CD4-positive, alpha-beta T cell (primary cell): Measurements from ENCODE around the gene TRRAP. TPM values are rescaled to one million over a fixed set of nuclear protein-coding genes. Genes with fewer than 3 reads are reported as not detected.
A peak's percentile ranks its signal among the peaks of the same experiment; 100 is the strongest.

Experiments used
- ATAC-seq: fragments of 200-7000 bp; cut with Tn5 transposase; one replicate; pipeline ENCODE4 v1.10.0; 2022; ENCODE audit warnings: mild to moderate bottlenecking; ENCODE audit not compliant: poor library complexity
- CTCF ChIA-PET: fragments of 350-600 bp; sonication (Branson Sonifier 250); formaldehyde crosslinking; loops from one replicate; lab custom pipeline; 2021; ENCODE audit warnings: antibody characterized with exemption, inconsistent platforms; lab: Charles Lee
- POLR2A ChIA-PET: fragments of 350-600 bp; sonication (Branson Sonifier 250); formaldehyde crosslinking; loops from one replicate; lab custom pipeline; 2021; ENCODE audit warnings: antibody characterized with exemption, inconsistent platforms; lab: Charles Lee
- DNase-seq, 14 experiments: peaks; one replicate each; pipeline ENCODE4 v3.0.0-alpha.2; 2013 to 2020; ENCODE audit warnings: mixed read lengths in 2 of 14
- H3K27ac ChIP-seq, 2 donors: one replicate each; pipeline versions ENCODE4 v1.5.1 to v1.7.0; 2013; ENCODE audit warnings: low read length in 2 of 2, low read depth in 1 of 2, mild to moderate bottlenecking in 1 of 2
- H3K27me3 ChIP-seq, 2 experiments: 1 replicate in 1 of 2; 2 replicates in 1 of 2; pipeline versions ENCODE4 v1.6.1 to v1.7.0; 2013; ENCODE audit warnings: low read length in 2 of 2, control low read depth in 1 of 2, mild to moderate bottlenecking in 1 of 2, moderate library complexity in 1 of 2; ENCODE audit not compliant: insufficient read depth in 2 of 2, control insufficient read depth in 1 of 2
- H3K36me3 ChIP-seq: one replicate; pipeline ENCODE4 v1.6.1; 2013; ENCODE audit warnings: low read length, control low read depth; ENCODE audit not compliant: insufficient read depth
- H3K4me1 ChIP-seq: one replicate; pipeline ENCODE4 v1.6.1; 2013; ENCODE audit warnings: low read length, control low read depth; ENCODE audit not compliant: insufficient read depth
- H3K4me3 ChIP-seq: one replicate; pipeline ENCODE4 v1.5.1; 2013; ENCODE audit warnings: mild to moderate bottlenecking, low read length, moderate library complexity
- H3K9me3 ChIP-seq, 2 experiments: 1 replicate in 1 of 2; 2 replicates in 1 of 2; pipeline versions ENCODE4 v1.6.1 to v1.7.0; 2013; ENCODE audit warnings: low read length in 2 of 2, mild to moderate bottlenecking in 2 of 2, control low read depth in 1 of 2, moderate library complexity in 1 of 2; ENCODE audit not compliant: control insufficient read depth in 1 of 2, insufficient read depth in 1 of 2
- H3K27ac Mint-ChIP-seq: one replicate; pipeline ENCODE4 v1.8.0; 2020; ENCODE audit warnings: mixed read lengths
- H3K27me3 Mint-ChIP-seq: one replicate; pipeline ENCODE4 v1.8.0; 2021; ENCODE audit warnings: mixed read lengths
- H3K36me3 Mint-ChIP-seq: one replicate; pipeline ENCODE4 v1.8.0; 2021; ENCODE audit warnings: low read depth, mixed read lengths
- H3K4me1 Mint-ChIP-seq: one replicate; pipeline ENCODE4 v1.8.0; 2021; ENCODE audit warnings: low read depth, mixed read lengths
- H3K4me3 Mint-ChIP-seq: one replicate; pipeline ENCODE4 v1.8.0; 2020; ENCODE audit warnings: mild to moderate bottlenecking, mixed read lengths
- H3K9me3 Mint-ChIP-seq: one replicate; pipeline ENCODE4 v1.8.0; 2020; ENCODE audit warnings: mixed read lengths
- CTCF ChIP-seq: fragments of 200-600 bp; IDR thresholded peaks from one replicate; pipeline ENCODE4 v1.8.0; 2022; ENCODE audit warnings: antibody characterized with exemption, mild to moderate bottlenecking
- intact Hi-C, 2 experiments: fragments of 100-400 bp; cut with DNase I in 1 of 2; cut with micrococcal nuclease in 1 of 2; formaldehyde crosslinking; loops; one replicate each; pipeline versions ENCODE4 v1.15.1 to v1.9.0; 2023 to 2025; cut with DNase I, micrococcal nuclease
- total RNA-seq, 174 experiments: library from RNA in 2 of 174; stranded (reverse) in 2 of 174; gene quantifications; one replicate each; pipeline ENCODE4 v1.2.3 and lab custom pipeline; 2021 to 2026

TRRAP gene
- total RNA-seq, 2 experiments from 2014 or later = 47.9 to 48.3 TPM

- H3K4me3 Mint-ChIP-seq = no peak overlapping the region
- H3K9me3 Mint-ChIP-seq = no peaks in the 10 kb centered on the region
- ATAC-seq = no peak
- Histone ChIP-seq H3K4me3 (no peak overlapping the region), H3K9me3 (no peaks in the 10 kb centered on the region), H3K27me3 (no peaks in the 10 kb centered on the region), H3K4me1 (no peaks in the 10 kb centered on the region), H3K36me3 (peaks cover 95% of the 10 kb centered on the region), H3K27ac (no peak overlapping the region)
- peaks cover 82% of the 10 kb centered on the region for H3K36me3 Mint-ChIP-seq
- intact Hi-C loops = no loop called here
- H3K27ac Mint-ChIP-seq = no peak overlapping the region
- CTCF ChIA-PET = no interaction called here
- no peak for TF ChIP-seq CTCF
- POLR2A ChIA-PET = interaction anchor here (0.7 kb wide), 1 partner anchor 1785 kb away, joined by 3 read pairs; no protein-coding TSS in a partner anchor
- no peaks in the 10 kb centered on the region for H3K4me1 Mint-ChIP-seq
- no peaks in the 10 kb centered on the region for H3K27me3 Mint-ChIP-seq
- peak in 1 of 14 experiments; percentile 12 for DNase-seq
These were observed 117.8 kb downstream of the TRRAP start for GRCh38 chr7:98996150-98996552.

- H3K4me3 Mint-ChIP-seq = no peak overlapping the region
- DNase-seq (no peak), ATAC-seq (no peak)
- H3K4me3 ChIP-seq = no peak overlapping the region
- H3K36me3 ChIP-seq = peaks cover 92% of the 10 kb centered on the region
- ChIA-PET POLR2A (no interaction called here), CTCF (no interaction called here)
- H3K9me3 ChIP-seq = no peaks in the 10 kb centered on the region
- peaks cover 82% of the 10 kb centered on the region for H3K36me3 Mint-ChIP-seq
- no peaks in the 10 kb centered on the region for H3K4me1 Mint-ChIP-seq
- intact Hi-C loops = no loop called here
- TF ChIP-seq CTCF = no peak
- H3K27ac ChIP-seq = no peak overlapping the region
- H3K27me3 Mint-ChIP-seq = no peaks in the 10 kb centered on the region
- H3K9me3 Mint-ChIP-seq = no peaks in the 10 kb centered on the region
- no peaks in the 10 kb centered on the region for H3K4me1 ChIP-seq
- H3K27ac Mint-ChIP-seq = no peak overlapping the region
- no peaks in the 10 kb centered on the region for H3K27me3 ChIP-seq
These were observed 119.5 kb downstream of the TRRAP start for GRCh38 chr7:98997846-98998245.

GRCh38 chr7:98998821-98999725, 120.7 kb downstream of the TRRAP start:
- ChIA-PET POLR2A (no interaction called here), CTCF (no interaction called here)
- no peaks in the 10 kb centered on the region for H3K27me3 Mint-ChIP-seq
- no peaks in the 10 kb centered on the region for H3K9me3 Mint-ChIP-seq
- no peak overlapping the region for H3K4me3 ChIP-seq
- no peak for TF ChIP-seq CTCF
- H3K27ac Mint-ChIP-seq = no peak overlapping the region
- intact Hi-C loops = no loop called here
- peaks cover 88% of the 10 kb centered on the region for H3K36me3 ChIP-seq
- H3K36me3 Mint-ChIP-seq = peaks cover 84% of the 10 kb centered on the region
- H3K9me3 ChIP-seq = no peaks in the 10 kb centered on the region
- DNase-seq (peak in 1 of 14 experiments; percentile 12), ATAC-seq (no peak)
- H3K4me1 Mint-ChIP-seq = no peaks in the 10 kb centered on the region
- H3K27ac ChIP-seq = no peak overlapping the region
- H3K27me3 ChIP-seq = no peaks in the 10 kb centered on the region
- no peak overlapping the region for H3K4me3 Mint-ChIP-seq
- H3K4me1 ChIP-seq = no peaks in the 10 kb centered on the region
